Endothelial cell of umbilical vein (primary cell): ENCODE data around the gene LMX1A. TPM values are rescaled to one million over a fixed set of nuclear protein-coding genes. Genes with fewer than 3 reads are reported as not detected.

ENCODE experiments used
- BruUV-seq: library from RNA; stranded (reverse); fragments of 400-500 nt; replicated peaks from 2 replicates; lab custom pipeline; 2021; lab: Mats Ljungman, UMichigan
- CTCF ChIA-PET: fragments of 300-600, 350-600 bp; sonication (Branson Sonifier 250); formaldehyde crosslinking; loops from one replicate; lab custom pipeline; 2021; ENCODE audit warnings: antibody characterized with exemption, inconsistent platforms; lab: Charles Lee
- POLR2A ChIA-PET: fragments of 300-600, 350-600 bp; sonication (Branson Sonifier 250); formaldehyde crosslinking; loops from one replicate; lab custom pipeline; 2021; ENCODE audit warnings: antibody characterized with exemption, inconsistent platforms; lab: Charles Lee
- DNase-seq: peaks from one replicate; pipeline ENCODE4 v3.0.0-alpha.2; 2011; ENCODE audit warnings: low read depth, low spot score
- FAIRE-seq: peaks from 2 replicates; lab custom pipeline; 2011; peaks lifted over from hg19 to GRCh38; lab: Jason Lieb, UNC
- H2AFZ ChIP-seq: 2 replicates; pipeline ENCODE4 v1.6.0; 2012; ENCODE audit warnings: low read depth, low read length, control low read depth, inconsistent platforms
- H3K27ac ChIP-seq: 2 replicates; pipeline ENCODE4 v1.5.1; 2011; ENCODE audit warnings: low read depth, mild to moderate bottlenecking, control low read depth, low read length, moderate library complexity; ENCODE audit not compliant: insufficient read depth
- H3K27me3 ChIP-seq, 2 experiments: 2 replicates each; pipeline versions ENCODE4 v1.6.0 to v1.6.1; 2011; ENCODE audit warnings: low read length in 2 of 2, mixed read lengths in 1 of 2; ENCODE audit not compliant: control insufficient read depth in 2 of 2, insufficient read depth in 2 of 2
- H3K36me3 ChIP-seq, 2 experiments: 2 replicates in 1 of 2; 3 replicates in 1 of 2; pipeline ENCODE4 v1.5.1; 2011; ENCODE audit warnings: low read length in 2 of 2, mild to moderate bottlenecking in 1 of 2, moderate library complexity in 1 of 2; ENCODE audit not compliant: control insufficient read depth in 2 of 2, insufficient read depth in 2 of 2; ENCODE audit errors: extremely low read depth in 1 of 2
- H3K4me1 ChIP-seq: 3 replicates; pipeline ENCODE4 v1.5.1; 2011; ENCODE audit warnings: mild to moderate bottlenecking, low read length; ENCODE audit not compliant: control insufficient read depth, insufficient read depth; ENCODE audit errors: extremely low read depth
- H3K4me2 ChIP-seq: 2 replicates; pipeline ENCODE4 v1.6.1; 2011; ENCODE audit warnings: low read length, control low read depth, mixed read lengths; ENCODE audit not compliant: insufficient read depth
- H3K4me3 ChIP-seq, 3 experiments: fragments of 200-600 bp in 1 of 3; sonication (generic), shearing (Covaris generic) in 1 of 3; replicated peaks in 1 of 3; 2 replicates each; pipeline ENCODE4 v1.5.1; 2011 to 2016; ENCODE audit warnings: control low read depth in 3 of 3, low read length in 3 of 3, mild to moderate bottlenecking in 2 of 3, inconsistent platforms in 1 of 3, low read depth in 1 of 3, moderate library complexity in 1 of 3; ENCODE audit not compliant: insufficient read depth in 1 of 3
- H3K79me2 ChIP-seq: 2 replicates; pipeline ENCODE4 v1.6.0; 2012; ENCODE audit warnings: low read length, inconsistent platforms; ENCODE audit not compliant: control insufficient read depth, insufficient read depth
- H3K9ac ChIP-seq: replicated peaks from 2 replicates; pipeline ENCODE3; 2011; ENCODE audit warnings: low read length, control low read depth; ENCODE audit not compliant: insufficient read depth; ENCODE audit errors: extremely low read depth
- H3K9me1 ChIP-seq: replicated peaks from 3 replicates; pipeline ENCODE4 v1.6.0; 2011; ENCODE audit warnings: mild to moderate bottlenecking, low read length; ENCODE audit not compliant: control insufficient read depth, insufficient read depth; ENCODE audit errors: extremely low read depth
- H3K9me3 ChIP-seq: replicated peaks from 2 replicates; pipeline ENCODE4 v1.5.1; 2012; ENCODE audit warnings: low read length, inconsistent platforms; ENCODE audit not compliant: control insufficient read depth, insufficient read depth
- H4K20me1 ChIP-seq: replicated peaks from 2 replicates; pipeline ENCODE3; 2011; ENCODE audit warnings: mild to moderate bottlenecking, low read length; ENCODE audit not compliant: control insufficient read depth, insufficient read depth; ENCODE audit errors: extremely low read depth
- EZH2 ChIP-seq: IDR thresholded peaks from 2 replicates; pipeline ENCODE4 v1.6.1; 2012; ENCODE audit warnings: borderline replicate concordance, low read depth, mild to moderate bottlenecking, moderate library complexity, low read length, inconsistent platforms; ENCODE audit not compliant: severe bottlenecking
- FOS ChIP-seq: IDR thresholded peaks from 2 replicates; pipeline ENCODE4 v1.6.1; 2011; ENCODE audit warnings: mild to moderate bottlenecking, low read length, moderate library complexity, borderline replicate concordance; ENCODE audit not compliant: insufficient read depth
- GATA2 ChIP-seq: IDR thresholded peaks from 2 replicates; pipeline ENCODE4 v1.7.0; 2011; ENCODE audit warnings: low read depth, mild to moderate bottlenecking, moderate library complexity, mixed read lengths, low read length; ENCODE audit not compliant: insufficient read length, insufficient read depth
- JUN ChIP-seq: IDR thresholded peaks from 2 replicates; pipeline ENCODE4 v1.6.1; 2011; ENCODE audit warnings: borderline replicate concordance, low read depth; ENCODE audit not compliant: insufficient read length, insufficient read depth
- MYC ChIP-seq: IDR thresholded peaks from one replicate; pipeline ENCODE4 v1.6.1; 2011; ENCODE audit warnings: mild to moderate bottlenecking, low read depth, low read length
- POLR2A ChIP-seq: IDR thresholded peaks from 2 replicates; pipeline ENCODE4 v1.6.1; 2012; ENCODE audit warnings: low read depth, mild to moderate bottlenecking, control low read depth, low read length
- POLR2AphosphoS5 ChIP-seq: IDR thresholded peaks from 2 replicates; pipeline ENCODE4 v1.6.1; 2012; ENCODE audit warnings: low read depth, mild to moderate bottlenecking, control low read depth, low read length, moderate library complexity; ENCODE audit not compliant: insufficient read depth
- dilution Hi-C: fragments of 300-500 bp; cut with MboI; formaldehyde crosslinking; loops from one replicate; pipeline ENCODE4 v1.15.0; 2019; ENCODE audit warnings: low sequenced_read_pairs; ENCODE audit not compliant: extremely low pct_ligation_motif_present
- intact Hi-C: fragments of 100-400 bp; cut with micrococcal nuclease; formaldehyde crosslinking; loops from one replicate; pipeline ENCODE4 v1.10.0; 2022
- polyA plus RNA-seq, 4 experiments: library from polyadenylated mRNA; depleted of rRNA in 3 of 4; stranded (reverse) in 3 of 4; unstranded in 1 of 4; fragments of >200 nt; gene quantifications; 2 replicates each; pipeline versions ENCODE4 v1.2.1 to v1.2.3, GENCODE V29; 2011 to 2012; ENCODE audit warnings: missing spikeins in 1 of 4
- total RNA-seq: library from RNA; stranded (reverse); gene quantifications from 2 replicates; pipeline ENCODE4 v1.2.3, GENCODE V29; 2021
- TF ChIP-seq, protein P1 (sequence below), 2 donors: IDR thresholded peaks; 1 replicate in 1 of 2; 2 replicates in 1 of 2; pipeline ENCODE4 v1.5.1; 2011; ENCODE audit warnings: low read length in 2 of 2, mild to moderate bottlenecking in 2 of 2, moderate library complexity in 2 of 2, control low read depth in 1 of 2, inconsistent platforms in 1 of 2, low read depth in 1 of 2; ENCODE audit not compliant: insufficient read depth in 1 of 2; ENCODE audit errors: extremely low read depth in 1 of 2
- TF ChIP-seq, protein P2 (sequence below): IDR thresholded peaks from 2 replicates; pipeline ENCODE4 v1.6.1; 2011; ENCODE audit not compliant: insufficient read depth, insufficient read length

LMX1A gene
- total and polyA plus RNA-seq, 2 donors (not counting 3 experiments of a cell fraction or from before 2014, with no cell fraction given): not detected

DNA sequence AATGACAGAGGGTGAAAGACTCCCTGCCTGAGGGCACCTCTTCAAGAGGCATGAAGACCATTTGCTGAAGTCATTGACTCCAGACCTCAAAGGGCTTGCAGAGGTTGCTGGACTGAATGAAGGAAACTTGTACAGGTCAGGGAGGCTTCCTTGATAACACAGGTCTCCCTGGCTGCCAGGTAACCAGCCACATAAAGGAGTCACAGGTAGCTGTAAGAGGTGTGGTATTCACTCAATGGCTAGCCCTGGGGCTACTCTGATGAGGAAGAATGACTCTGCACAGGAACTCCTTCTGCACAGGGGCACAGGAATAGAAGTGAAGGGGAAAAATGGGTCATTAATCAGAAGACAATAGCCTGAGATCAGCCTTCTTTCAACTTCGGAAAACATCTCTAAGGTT, 187.5 kb downstream of the LMX1A start:
- Histone ChIP-seq H3K9me3 (no peaks in the 10 kb centered on the region), H3K9ac (no peak overlapping the region), H3K4me2 (no peak overlapping the region), H3K4me1 (no peaks in the 10 kb centered on the region), H3K36me3 (no peaks in the 10 kb centered on the region), H3K27me3 (no peaks in the 10 kb centered on the region), H2AFZ (no peak overlapping the region), H3K27ac (no peak overlapping the region), H4K20me1 (no peaks in the 10 kb centered on the region), H3K79me2 (no peaks in the 10 kb centered on the region), H3K9me1 (no peaks in the 10 kb centered on the region), H3K4me3 (no peak overlapping the region)
- dilution Hi-C loops: no loop called here
- no TSS peak for BruUV-seq
- POLR2A ChIA-PET: no interaction called here
- FAIRE-seq: no peak
- no peak for DNase-seq
- CTCF ChIA-PET: no interaction called here
- TF ChIP-seq, protein P1, sequence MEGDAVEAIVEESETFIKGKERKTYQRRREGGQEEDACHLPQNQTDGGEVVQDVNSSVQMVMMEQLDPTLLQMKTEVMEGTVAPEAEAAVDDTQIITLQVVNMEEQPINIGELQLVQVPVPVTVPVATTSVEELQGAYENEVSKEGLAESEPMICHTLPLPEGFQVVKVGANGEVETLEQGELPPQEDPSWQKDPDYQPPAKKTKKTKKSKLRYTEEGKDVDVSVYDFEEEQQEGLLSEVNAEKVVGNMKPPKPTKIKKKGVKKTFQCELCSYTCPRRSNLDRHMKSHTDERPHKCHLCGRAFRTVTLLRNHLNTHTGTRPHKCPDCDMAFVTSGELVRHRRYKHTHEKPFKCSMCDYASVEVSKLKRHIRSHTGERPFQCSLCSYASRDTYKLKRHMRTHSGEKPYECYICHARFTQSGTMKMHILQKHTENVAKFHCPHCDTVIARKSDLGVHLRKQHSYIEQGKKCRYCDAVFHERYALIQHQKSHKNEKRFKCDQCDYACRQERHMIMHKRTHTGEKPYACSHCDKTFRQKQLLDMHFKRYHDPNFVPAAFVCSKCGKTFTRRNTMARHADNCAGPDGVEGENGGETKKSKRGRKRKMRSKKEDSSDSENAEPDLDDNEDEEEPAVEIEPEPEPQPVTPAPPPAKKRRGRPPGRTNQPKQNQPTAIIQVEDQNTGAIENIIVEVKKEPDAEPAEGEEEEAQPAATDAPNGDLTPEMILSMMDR (IDR thresholded peaks at IDR 0.05; ENCODE audit: extremely low read depth in 1 of 2, insufficient read depth in 1 of 2, low read depth in 1 of 2, low read length in 2 of 2): no peak
- TF ChIP-seq EZH2 (no peak), JUN (no peak), MYC (no peak), FOS (no peak)
- intact Hi-C loops: no loop called here

DNA sequence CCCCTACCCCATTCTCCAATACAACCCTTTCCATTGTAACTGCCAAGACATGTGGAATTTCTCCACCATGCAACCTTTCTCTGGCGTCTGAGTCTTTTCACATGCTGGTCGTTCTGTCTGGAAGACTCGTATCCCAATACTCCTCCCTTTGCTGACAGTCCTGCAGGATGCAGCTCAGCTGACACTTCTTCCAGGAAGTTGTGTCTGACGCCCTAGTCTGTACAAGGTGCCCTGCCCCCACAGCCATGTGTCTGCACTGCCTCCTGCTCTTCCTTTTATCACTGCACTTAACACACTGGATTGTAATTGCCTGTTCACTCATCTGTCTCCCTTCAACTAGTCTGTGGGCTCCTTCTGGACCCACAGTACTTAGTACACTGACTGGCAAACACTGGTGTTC, 188.0 kb downstream of the LMX1A start:
- FAIRE-seq (no peak), DNase-seq (no peak)
- no TSS peak for BruUV-seq
- H3K4me1 ChIP-seq: no peaks in the 10 kb centered on the region
- no peak overlapping the region for H3K4me2 ChIP-seq
- H3K27ac ChIP-seq: no peak overlapping the region
- H3K79me2 ChIP-seq: no peaks in the 10 kb centered on the region
- H3K36me3 ChIP-seq: no peaks in the 10 kb centered on the region
- ChIA-PET POLR2A (no interaction called here), CTCF (no interaction called here)
- intact Hi-C loops: no loop called here
- no peaks in the 10 kb centered on the region for H4K20me1 ChIP-seq
- dilution Hi-C loops: no loop called here
- no peaks in the 10 kb centered on the region for H3K27me3 ChIP-seq
- H3K9ac ChIP-seq: no peak overlapping the region
- no peak overlapping the region for H3K4me3 ChIP-seq
- no peaks in the 10 kb centered on the region for H3K9me1 ChIP-seq
- no peaks in the 10 kb centered on the region for H3K9me3 ChIP-seq
- TF ChIP-seq, protein P2, sequence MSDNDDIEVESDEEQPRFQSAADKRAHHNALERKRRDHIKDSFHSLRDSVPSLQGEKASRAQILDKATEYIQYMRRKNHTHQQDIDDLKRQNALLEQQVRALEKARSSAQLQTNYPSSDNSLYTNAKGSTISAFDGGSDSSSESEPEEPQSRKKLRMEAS: no peak
- TF ChIP-seq GATA2: no peak
- no peak for TF ChIP-seq MYC
- TF ChIP-seq FOS: no peak
- no peak for TF ChIP-seq EZH2
- no peak for TF ChIP-seq JUN
- TF ChIP-seq, protein P1 (IDR thresholded peaks at IDR 0.05; ENCODE audit: extremely low read depth in 1 of 2, insufficient read depth in 1 of 2, low read depth in 1 of 2, low read length in 2 of 2): no peak
- TF ChIP-seq POLR2AphosphoS5: no peak
- TF ChIP-seq POLR2A: no peak
- H2AFZ ChIP-seq: no peak overlapping the region
